Karpas-422 (cell line): ENCODE results near the gene PTPDC1. TPM values are rescaled to one million over a fixed set of nuclear protein-coding genes. Genes with fewer than 3 reads are reported as not detected.
"Not testable (repeated sequence)": the region's sequence is repeated elsewhere in the genome, so short reads cannot be mapped to it uniquely, and the experiment has no call there.

Source experiments
- DNase-seq: peaks from one replicate; pipeline ENCODE4 v3.0.0-alpha.2; 2015
- H2AFZ ChIP-seq: fragments of 200-600 bp; sonication (generic); 2 replicates; pipeline ENCODE4 v1.6.1; 2014; ENCODE audit warnings: antibody characterized with exemption, low read length, mixed read lengths
- H3K27ac ChIP-seq: fragments of 200-600 bp; sonication (generic); 2 replicates; pipeline ENCODE4 v1.5.1; 2014; ENCODE audit warnings: mild to moderate bottlenecking, low read length, moderate library complexity
- H3K27me3 ChIP-seq: fragments of 200-600 bp; sonication (generic); 2 replicates; pipeline ENCODE4 v1.6.1; 2014; ENCODE audit warnings: low read length, mixed read lengths
- H3K36me3 ChIP-seq: fragments of 200-600 bp; sonication (generic); 2 replicates; pipeline ENCODE4 v1.6.1; 2014; ENCODE audit warnings: low read length, mixed read lengths; ENCODE audit not compliant: insufficient read depth
- H3K4me1 ChIP-seq: fragments of 200-600 bp; sonication (generic); 2 replicates; pipeline ENCODE4 v1.6.1; 2014; ENCODE audit warnings: mild to moderate bottlenecking, low read length, mixed read lengths
- H3K4me2 ChIP-seq: fragments of 200-600 bp; sonication (generic); 2 replicates; pipeline ENCODE4 v1.6.1; 2014; ENCODE audit warnings: low read length, low read depth, mild to moderate bottlenecking; ENCODE audit not compliant: poor library complexity, severe bottlenecking
- H3K4me3 ChIP-seq: fragments of 200-600 bp; sonication (generic); 2 replicates; pipeline ENCODE4 v1.5.1; 2014; ENCODE audit warnings: mild to moderate bottlenecking, antibody characterized with exemption, low read length, mixed read lengths
- H3K79me2 ChIP-seq: fragments of 200-600 bp; sonication (generic); 2 replicates; pipeline ENCODE4 v1.6.1; 2014; ENCODE audit warnings: mild to moderate bottlenecking, low read length, mixed read lengths
- H3K9ac ChIP-seq: fragments of 200-600 bp; sonication (generic); 2 replicates; pipeline ENCODE4 v1.6.0; 2014; ENCODE audit warnings: low read length
- H3K9me2 ChIP-seq: fragments of 200-600 bp; sonication (generic), shearing (Covaris generic); replicated peaks from 2 replicates; pipeline ENCODE4 v1.6.0; 2014; ENCODE audit warnings: mild to moderate bottlenecking, low read length, moderate library complexity; ENCODE audit not compliant: insufficient read depth
- H3K9me3 ChIP-seq: fragments of 300-700, 200-600 bp; sonication (generic); 2 replicates; pipeline ENCODE4 v1.6.1; 2014; ENCODE audit warnings: low read length, mixed read lengths
- H4K20me1 ChIP-seq: fragments of 200-600 bp; sonication (generic); 2 replicates; pipeline ENCODE4 v1.6.1; 2014; ENCODE audit warnings: mild to moderate bottlenecking, antibody characterized with exemption, low read length, low read depth; ENCODE audit not compliant: insufficient read depth
- total RNA-seq: library from RNA; depleted of rRNA; stranded (reverse); fragments of >200 nt; shearing (Covaris generic); gene quantifications from 2 replicates; pipeline ENCODE4 v1.2.3, GENCODE V29; 2014; ENCODE audit warnings: low replicate concordance

The PTPDC1 gene
- total RNA-seq, 1 experiment from 2014 or later = 1.5 TPM

GRCh38 chr9:94100152-94100879, 16.1 kb downstream of the PTPDC1 start:
- no peak overlapping the region for H3K4me2 ChIP-seq

GRCh38 chr9:94101162-94101853, 17.0 kb downstream of the PTPDC1 start:
- Histone ChIP-seq H3K4me2 (no peak overlapping the region), H3K27ac (no peak overlapping the region), H3K4me3 (no peak overlapping the region), H3K79me2 (no peaks in the 10 kb centered on the region), H3K36me3 (no peaks in the 10 kb centered on the region), H3K27me3 (no peaks in the 10 kb centered on the region), H3K9me3 (no peaks in the 10 kb centered on the region), H4K20me1 (no peaks in the 10 kb centered on the region), H3K9ac (no peak overlapping the region), H2AFZ (no peak overlapping the region), H3K9me2 (no peaks in the 10 kb centered on the region), H3K4me1 (no peaks in the 10 kb centered on the region)
- DNase-seq = no peak

More at GRCh38 chr9:94100152-94100879, 16.1 kb downstream of the PTPDC1 start:
- Histone ChIP-seq H3K36me3 (no peaks in the 10 kb centered on the region), H3K9me2 (no peaks in the 10 kb centered on the region), H3K4me1 (no peaks in the 10 kb centered on the region), H3K27ac (no peak overlapping the region), H4K20me1 (no peaks in the 10 kb centered on the region), H3K9me3 (no peaks in the 10 kb centered on the region), H3K27me3 (no peaks in the 10 kb centered on the region), H3K79me2 (no peaks in the 10 kb centered on the region), H3K9ac (no peak overlapping the region), H2AFZ (no peak overlapping the region), H3K4me3 (no peak overlapping the region)
- no peak for DNase-seq

GRCh38 chr9:94108584-94108983, 24.3 kb downstream of the PTPDC1 start:
- Histone ChIP-seq H2AFZ (no peak overlapping the region), H3K9me3 (no peaks in the 10 kb centered on the region), H4K20me1 (no peaks in the 10 kb centered on the region), H3K9ac (no peak overlapping the region), H3K9me2 (no peaks in the 10 kb centered on the region), H3K36me3 (no peaks in the 10 kb centered on the region), H3K4me2 (no peak overlapping the region), H3K4me3 (no peak overlapping the region), H3K27ac (no peak overlapping the region), H3K4me1 (no peaks in the 10 kb centered on the region), H3K27me3 (no peaks in the 10 kb centered on the region), H3K79me2 (no peaks in the 10 kb centered on the region)
- DNase-seq = no peak

GRCh38 chr9:94110821-94111252, 26.6 kb downstream of the PTPDC1 start:
- Histone ChIP-seq H3K27ac (no peak overlapping the region), H3K4me3 (no peak overlapping the region), H3K9me2 (no peaks in the 10 kb centered on the region), H3K4me2 (no peak overlapping the region), H3K79me2 (no peaks in the 10 kb centered on the region), H3K27me3 (no peaks in the 10 kb centered on the region), H3K4me1 (no peaks in the 10 kb centered on the region), H4K20me1 (no peaks in the 10 kb centered on the region), H2AFZ (no peak overlapping the region), H3K9me3 (no peaks in the 10 kb centered on the region), H3K9ac (no peak overlapping the region), H3K36me3 (no peaks in the 10 kb centered on the region)
- no peak for DNase-seq

GRCh38 chr9:94111446-94111845, 27.2 kb downstream of the PTPDC1 start:
- Histone ChIP-seq H3K79me2 (no peaks in the 10 kb centered on the region), H3K9me2 (no peaks in the 10 kb centered on the region), H3K36me3 (no peaks in the 10 kb centered on the region), H2AFZ (no peak overlapping the region), H3K27me3 (no peaks in the 10 kb centered on the region), H3K4me1 (no peaks in the 10 kb centered on the region), H3K9ac (no peak overlapping the region), H3K4me2 (no peak overlapping the region), H3K4me3 (no peak overlapping the region), H3K27ac (no peak overlapping the region), H4K20me1 (no peaks in the 10 kb centered on the region), H3K9me3 (no peaks in the 10 kb centered on the region)
- no peak for DNase-seq

GRCh38 chr9:94112716-94113465, 28.6 kb downstream of the PTPDC1 start:
- H3K9me2 ChIP-seq = no peaks in the 10 kb centered on the region
- no peak overlapping the region for H2AFZ ChIP-seq
- DNase-seq = no peak
- no peaks in the 10 kb centered on the region for H3K27me3 ChIP-seq
- no peaks in the 10 kb centered on the region for H3K36me3 ChIP-seq
- H4K20me1 ChIP-seq = no peaks in the 10 kb centered on the region
- H3K79me2 ChIP-seq = no peaks in the 10 kb centered on the region
- H3K9me3 ChIP-seq = no peaks in the 10 kb centered on the region
- H3K4me3 ChIP-seq = no peak overlapping the region
- no peak overlapping the region for H3K4me2 ChIP-seq
- H3K27ac ChIP-seq = no peak overlapping the region
- H3K9ac ChIP-seq = no peak overlapping the region
- H3K4me1 ChIP-seq = no peaks in the 10 kb centered on the region

GRCh38 chr9:94120088-94120487, 35.8 kb downstream of the PTPDC1 start:
- H3K4me3 ChIP-seq, H3K9me2 ChIP-seq: not testable (repeated sequence)

GRCh38 chr9:94120854-94121376, 36.7 kb downstream of the PTPDC1 start:
- Histone ChIP-seq H3K27ac (no peak overlapping the region), H4K20me1 (no peaks in the 10 kb centered on the region), H3K4me1 (no peaks in the 10 kb centered on the region), H3K9me3 (no peaks in the 10 kb centered on the region), H3K79me2 (no peaks in the 10 kb centered on the region), H3K27me3 (no peaks in the 10 kb centered on the region), H3K9me2 (no peaks in the 10 kb centered on the region), H3K4me3 (no peak overlapping the region), H3K9ac (no peak overlapping the region), H3K4me2 (no peak overlapping the region), H3K36me3 (no peaks in the 10 kb centered on the region), H2AFZ (no peak overlapping the region)
- DNase-seq = no peak

More at GRCh38 chr9:94120088-94120487, 35.8 kb downstream of the PTPDC1 start:
- DNase-seq, H3K9me3 ChIP-seq, H3K4me2 ChIP-seq, H3K27ac ChIP-seq, H3K79me2 ChIP-seq, H2AFZ ChIP-seq, H3K36me3 ChIP-seq, H3K27me3 ChIP-seq, H4K20me1 ChIP-seq, H3K9ac ChIP-seq, H3K4me1 ChIP-seq: not testable (repeated sequence)
